ENCODE measurements around the gene IGF2BP3. TPM values are rescaled to one million over a fixed set of nuclear protein-coding genes. Genes with fewer than 3 reads are reported as not detected.

IGF2BP3 gene
- total and polyA plus RNA-seq, 3 donors from 2014 or later: 17.8 to 36.0 (median 20.1) TPM

DNA sequence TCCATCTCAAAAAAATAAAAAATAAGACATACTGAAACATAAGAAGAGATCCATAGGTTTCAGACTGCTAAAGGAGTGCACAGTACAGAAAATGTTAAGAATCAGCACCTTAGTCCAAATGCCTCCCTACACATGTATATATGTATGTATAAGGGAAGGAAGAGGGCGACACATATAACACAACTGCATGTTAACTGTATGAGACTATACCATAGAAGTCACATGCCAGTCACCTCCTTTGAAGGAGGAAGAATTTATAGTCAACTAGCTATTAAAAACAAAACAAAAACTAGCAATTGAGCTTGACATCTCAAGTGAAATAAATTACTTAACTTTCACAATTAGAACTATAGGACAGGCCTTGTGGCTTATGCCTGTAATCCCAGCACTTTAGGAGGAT lies 50.4 kb downstream of the IGF2BP3 start:
- H3K4me3 ChIP-seq: no peak overlapping the region
- H3K36me3 ChIP-seq (ENCODE audit: low read depth, missing control alignments): no peaks in the 10 kb centered on the region
- DNase-seq: no peak
- no peaks in the 10 kb centered on the region for H3K27me3 ChIP-seq
- TF ChIP-seq POLR2A (IDR thresholded peaks at IDR 0.05) (no peak), CTCF (IDR thresholded peaks at IDR 0.05) (no peak)
- intact Hi-C loops (cut with DNase I; ENCODE audit: low total_unique reads): no loop called here
- no peaks in the 10 kb centered on the region for H3K9me3 ChIP-seq
- H3K4me1 ChIP-seq: no peaks in the 10 kb centered on the region
- WGBS, 2 donors: 100% methylated on average over 1 of the region's 1 CpG
- H3K27ac ChIP-seq: no peak overlapping the region

- Histone ChIP-seq H3K4me1 (no peaks in the 10 kb centered on the region), H3K27ac (no peak overlapping the region), H3K4me3 (no peak overlapping the region), H3K9me3 (no peaks in the 10 kb centered on the region), H3K36me3 (ENCODE audit: low read depth, missing control alignments) (no peaks in the 10 kb centered on the region), H3K27me3 (no peaks in the 10 kb centered on the region)
- WGBS, 2 donors: 81 to 84% methylated on average over 3 of the region's 3 CpGs
- no peak for DNase-seq
- TF ChIP-seq POLR2A (IDR thresholded peaks at IDR 0.05) (no peak), CTCF (IDR thresholded peaks at IDR 0.05) (no peak)
- intact Hi-C loops (cut with DNase I; ENCODE audit: low total_unique reads): no loop called here
Observed at GRCh38 chr7:23419160-23419559, 51.1 kb downstream of the IGF2BP3 start.

GRCh38 chr7:23418046-23418445 lies 52.2 kb downstream of the IGF2BP3 start:
- TF ChIP-seq POLR2A (IDR thresholded peaks at IDR 0.05) (no peak), CTCF (IDR thresholded peaks at IDR 0.05) (no peak)
- Histone ChIP-seq H3K27me3 (no peaks in the 10 kb centered on the region), H3K27ac (no peak overlapping the region), H3K4me1 (no peaks in the 10 kb centered on the region), H3K36me3 (ENCODE audit: low read depth, missing control alignments) (no peaks in the 10 kb centered on the region), H3K4me3 (no peak overlapping the region), H3K9me3 (no peaks in the 10 kb centered on the region)
- intact Hi-C loops (cut with DNase I; ENCODE audit: low total_unique reads): no loop called here
- DNase-seq: no peak

DNA sequence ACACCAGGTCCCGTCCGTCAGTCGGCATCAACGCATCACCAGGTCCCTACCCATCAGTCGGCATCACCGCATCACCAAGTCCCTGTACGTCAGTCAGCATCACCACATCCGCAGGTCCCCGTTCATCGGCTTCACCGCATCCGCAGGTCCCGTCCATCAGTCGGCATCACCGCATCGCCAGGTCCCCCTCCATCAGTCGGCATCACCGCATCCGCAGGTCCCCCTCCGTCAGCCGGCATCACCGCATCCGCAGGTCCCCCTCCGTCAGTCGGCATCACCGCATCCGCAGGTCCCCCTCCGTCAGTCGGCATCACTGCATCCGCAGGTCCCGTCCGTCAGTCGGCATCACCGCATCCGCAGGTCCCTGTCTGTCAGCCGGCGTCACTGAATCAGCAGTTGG lies 55.1 kb downstream of the IGF2BP3 start:
- DNase-seq: no peak
- intact Hi-C loops (cut with DNase I; ENCODE audit: low total_unique reads): no loop called here

More for the DNA sequence above, 55.1 kb downstream of the IGF2BP3 start:
- no peaks in the 10 kb centered on the region for H3K9me3 ChIP-seq
- WGBS, 2 donors: 78 to 96% methylated on average over 37 of the region's 37 CpGs
- no peak overlapping the region for H3K4me3 ChIP-seq
- no peak for TF ChIP-seq POLR2A (IDR thresholded peaks at IDR 0.05)
- TF ChIP-seq CTCF (IDR thresholded peaks at IDR 0.05): no peak
- H3K36me3 ChIP-seq (ENCODE audit: low read depth, missing control alignments): no peaks in the 10 kb centered on the region
- H3K4me1 ChIP-seq: no peaks in the 10 kb centered on the region
- no peak overlapping the region for H3K27ac ChIP-seq
- no peaks in the 10 kb centered on the region for H3K27me3 ChIP-seq
